ENCODE measurements around the gene NUTM2B. TPM values are rescaled to one million over a fixed set of nuclear protein-coding genes. Genes with fewer than 3 reads are reported as not detected.
"Not testable (repeated sequence)": the region's sequence is repeated elsewhere in the genome, so short reads cannot be mapped to it uniquely, and the experiment has no call there.

Gene NUTM2B, protein sequence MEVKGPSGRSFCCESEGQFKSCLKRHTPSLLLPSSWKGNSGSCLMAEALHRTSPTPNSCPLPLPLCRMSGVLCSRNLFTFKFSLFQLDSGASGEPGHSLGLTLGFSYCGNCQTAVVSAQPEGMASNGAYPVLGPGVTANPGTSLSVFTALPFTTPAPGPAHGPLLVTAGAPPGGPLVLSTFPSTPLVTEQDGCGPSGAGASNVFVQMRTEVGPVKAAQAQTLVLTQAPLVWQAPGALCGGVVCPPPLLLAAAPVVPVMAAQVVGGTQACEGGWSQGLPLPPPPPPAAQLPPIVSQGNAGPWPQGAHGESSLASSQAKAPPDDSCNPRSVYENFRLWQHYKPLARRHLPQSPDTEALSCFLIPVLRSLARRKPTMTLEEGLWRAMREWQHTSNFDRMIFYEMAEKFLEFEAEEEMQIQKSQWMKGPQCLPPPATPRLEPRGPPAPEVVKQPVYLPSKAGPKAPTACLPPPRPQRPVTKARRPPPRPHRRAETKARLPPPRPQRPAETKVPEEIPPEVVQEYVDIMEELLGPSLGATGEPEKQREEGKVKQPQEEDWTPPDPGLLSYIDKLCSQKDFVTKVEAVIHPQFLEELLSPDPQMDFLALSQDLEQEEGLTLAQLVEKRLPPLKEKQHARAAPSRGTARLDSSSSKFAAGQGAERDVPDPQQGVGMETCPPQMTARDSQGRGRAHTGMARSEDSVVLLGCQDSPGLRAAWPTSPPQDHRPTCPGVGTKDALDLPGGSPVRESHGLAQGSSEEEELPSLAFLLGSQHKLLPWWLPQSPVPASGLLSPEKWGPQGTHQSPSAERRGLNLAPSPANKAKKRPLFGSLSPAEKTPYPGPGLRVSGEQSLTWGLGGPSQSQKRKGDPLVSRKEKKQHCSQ
- 0.41 and 0.63 TPM in 2 replicates for total RNA-seq (2014; rRNA removed; shearing (Covaris generic))

DNA sequence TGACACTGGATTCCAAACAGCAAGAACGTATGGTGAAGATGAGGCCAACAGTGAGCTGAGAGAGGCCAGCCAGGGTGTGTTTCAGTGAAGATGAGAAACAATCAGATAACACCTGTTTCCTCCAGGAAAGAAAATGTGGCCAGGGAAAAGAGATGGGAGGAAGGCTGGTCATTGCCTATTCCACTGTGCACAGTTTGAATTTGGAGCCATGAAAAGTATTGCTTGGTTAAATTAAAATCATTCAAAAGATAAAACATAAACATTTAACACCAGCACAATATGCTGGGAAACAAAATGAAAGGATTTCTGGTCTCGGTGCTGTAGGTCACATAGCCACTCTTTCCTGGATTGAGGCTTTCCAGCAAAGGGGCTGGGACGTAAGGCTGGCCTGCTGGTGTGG, at the start of gene NUTM2B:
NUTM2B (plus strand) TSS at position 301 of the 400 bp plus-strand sequence. CDS start 383 bp downstream, outside the sequence.
- not testable (repeated sequence) for DNase-seq (ENCODE audit: low spot score)

DNA sequence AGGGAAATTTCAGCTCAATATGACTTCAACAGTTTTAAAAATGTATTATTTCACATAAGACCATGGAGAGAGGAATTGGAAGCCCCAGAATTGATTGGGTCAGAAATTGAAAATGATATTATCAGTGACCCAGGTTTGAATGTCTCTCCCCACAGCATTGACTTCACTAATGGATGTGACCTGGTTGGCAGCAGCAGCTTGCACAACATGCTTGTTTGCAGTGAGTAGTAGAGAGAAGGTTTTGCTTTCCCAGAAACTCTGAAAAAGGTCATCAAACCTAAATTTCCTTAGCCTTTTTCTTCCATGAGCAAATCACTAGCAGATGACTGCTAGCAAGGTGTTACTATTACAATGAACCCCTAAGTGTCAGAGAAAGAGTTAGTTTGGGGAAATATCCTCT, 39.7 kb upstream of the NUTM2B start:
- DNase-seq (ENCODE audit: low spot score), result not testable (repeated sequence)

DNA sequence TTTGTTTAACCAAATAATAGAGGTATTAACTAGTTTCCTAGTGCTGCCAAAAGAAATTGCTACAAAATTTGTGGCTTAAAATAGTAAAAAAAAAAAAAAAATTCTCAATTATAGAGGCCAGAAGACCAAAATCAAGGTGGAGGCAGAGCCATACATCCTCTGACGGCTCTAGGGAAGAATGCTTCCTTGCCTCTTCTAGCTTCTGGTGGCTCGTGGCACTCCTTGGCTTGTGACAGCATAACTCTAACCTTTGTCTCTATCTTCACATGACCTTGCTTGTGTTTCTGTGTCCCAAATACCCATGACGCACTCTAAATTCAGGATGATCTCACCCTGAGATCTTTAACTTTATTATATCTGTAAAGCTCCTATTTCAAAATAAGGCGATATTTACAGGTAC, 38.3 kb upstream of the NUTM2B start:
- DNase-seq (ENCODE audit: low spot score), result not testable (repeated sequence)

DNA sequence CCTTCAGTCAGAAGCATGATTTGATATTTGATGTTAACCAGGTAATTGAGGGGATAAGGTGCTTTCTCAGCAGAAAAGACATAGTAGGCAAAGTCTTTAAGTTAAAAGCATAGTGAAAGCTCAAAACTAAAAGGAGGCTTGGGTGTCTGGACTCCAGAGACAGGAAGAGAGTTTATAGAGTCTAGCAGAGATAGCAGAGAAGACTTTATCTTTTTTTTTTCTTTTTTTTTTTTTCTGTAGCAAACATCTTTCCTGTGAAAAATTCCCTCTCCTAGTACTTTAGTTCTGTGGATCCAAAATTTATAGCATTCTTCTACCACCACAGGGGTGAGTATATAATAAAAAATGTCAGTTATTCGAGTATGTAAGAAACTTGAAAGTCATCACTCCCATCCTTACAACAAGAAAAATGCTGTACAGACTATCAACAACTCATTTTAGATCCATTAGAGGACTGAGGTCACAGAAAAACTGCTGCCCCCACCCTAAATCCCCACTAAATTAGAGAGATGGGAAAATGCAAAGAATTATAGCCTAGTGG, 33.7 kb upstream of the NUTM2B start:
- not testable (repeated sequence) for DNase-seq (ENCODE audit: low spot score)

DNA sequence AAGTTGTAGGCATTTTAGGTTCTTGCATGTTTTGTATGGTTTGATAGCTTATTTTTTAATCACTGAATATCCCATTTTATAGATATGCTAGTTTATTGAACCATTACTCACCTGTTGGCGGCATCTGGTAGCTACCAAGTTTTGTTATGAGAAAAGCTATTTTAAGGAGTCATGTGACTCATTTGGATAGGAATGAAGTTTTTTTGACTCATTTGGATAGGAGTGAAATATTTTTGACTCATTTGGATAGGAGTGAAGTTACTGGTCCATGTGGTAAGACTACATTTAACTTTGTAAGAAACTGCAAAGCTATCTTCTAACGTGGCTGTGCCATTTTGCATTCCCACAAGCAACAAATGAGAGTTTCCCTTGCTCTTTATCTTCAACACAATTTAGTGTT, 28.1 kb upstream of the NUTM2B start:
- not testable (repeated sequence) for DNase-seq (ENCODE audit: low spot score)

DNA sequence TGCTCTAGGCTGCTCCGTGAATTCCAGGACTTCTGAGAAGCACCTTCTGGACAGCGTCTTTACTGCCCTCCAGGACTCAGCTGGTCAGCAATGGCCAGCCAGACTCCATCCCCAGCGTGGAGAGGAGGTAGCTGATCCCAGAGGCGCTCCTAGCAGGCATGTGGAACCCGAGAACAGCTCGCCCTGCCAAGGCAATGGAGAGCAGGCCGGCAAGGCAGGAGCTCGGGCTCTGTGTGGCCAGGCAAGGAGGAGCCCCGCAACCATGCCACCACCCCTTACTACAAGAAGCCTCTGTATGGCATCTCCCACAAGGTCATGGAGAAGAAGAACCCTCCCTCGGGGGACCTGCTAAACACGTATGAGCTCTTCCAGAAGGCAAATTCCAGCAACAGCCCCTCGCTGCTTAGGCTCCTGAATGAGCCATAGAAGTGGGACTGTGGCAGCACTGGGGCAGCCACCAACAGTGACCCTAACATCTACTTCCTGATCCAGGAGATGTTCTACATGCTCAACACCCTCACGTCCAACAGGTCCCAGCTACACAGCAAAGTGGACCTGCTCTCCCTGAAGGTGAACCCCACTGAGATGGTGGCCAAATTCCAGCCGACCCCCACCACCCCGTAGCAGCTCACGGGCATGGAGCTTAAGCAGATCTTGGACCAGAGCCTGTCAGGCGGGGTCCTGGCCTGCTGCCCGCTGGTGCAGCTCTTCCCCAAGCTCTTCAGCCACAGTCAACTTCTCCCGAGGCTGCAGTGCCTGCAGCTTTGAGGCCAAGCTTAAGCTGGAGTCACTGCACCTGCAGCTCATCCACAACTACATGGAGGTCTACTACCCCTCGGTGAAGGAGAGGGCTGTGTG, 19.8 kb upstream of the NUTM2B start:
- not testable (repeated sequence) for DNase-seq (ENCODE audit: low spot score)

DNA sequence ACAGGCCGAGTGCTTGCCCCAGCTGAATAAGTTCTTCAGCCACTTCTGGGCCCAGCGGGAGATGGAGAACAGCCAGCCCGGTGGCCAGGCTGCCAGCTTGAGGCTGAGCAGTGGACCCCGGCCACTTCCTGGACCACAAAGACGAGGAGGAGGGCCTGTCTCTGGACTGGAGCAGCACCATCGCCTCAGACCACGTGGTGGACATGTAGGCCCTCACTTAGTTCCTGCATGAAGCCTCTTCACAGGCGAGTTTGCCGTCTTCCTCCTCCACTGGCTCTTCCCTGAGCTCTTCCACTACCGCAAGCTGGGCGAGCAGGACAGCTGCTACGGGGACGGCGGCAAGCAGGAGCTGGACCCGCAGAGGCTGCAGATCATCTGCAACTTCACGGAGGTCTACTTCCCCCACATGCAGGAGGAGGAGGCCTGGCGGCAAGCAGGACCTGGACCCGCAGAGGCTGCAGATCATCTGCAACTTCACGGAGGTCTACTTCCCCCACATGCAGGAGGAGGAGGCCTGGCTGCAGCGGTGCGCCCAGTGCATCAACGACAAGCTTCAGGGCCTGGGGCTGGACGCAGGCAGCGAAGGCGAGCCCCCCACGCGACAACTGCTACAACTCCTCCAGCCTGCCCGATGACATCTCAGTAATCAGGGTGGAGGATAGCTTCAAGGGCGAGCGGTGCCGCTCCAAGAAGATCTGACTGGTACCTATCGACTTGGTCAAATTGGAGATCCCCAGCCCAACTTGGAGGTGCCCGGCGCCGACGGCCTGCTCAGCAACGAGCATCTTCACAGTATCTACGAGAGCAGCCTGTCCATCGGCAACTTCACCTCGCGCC, 18.9 kb upstream of the NUTM2B start:
- not testable (repeated sequence) for DNase-seq (ENCODE audit: low spot score)

DNA sequence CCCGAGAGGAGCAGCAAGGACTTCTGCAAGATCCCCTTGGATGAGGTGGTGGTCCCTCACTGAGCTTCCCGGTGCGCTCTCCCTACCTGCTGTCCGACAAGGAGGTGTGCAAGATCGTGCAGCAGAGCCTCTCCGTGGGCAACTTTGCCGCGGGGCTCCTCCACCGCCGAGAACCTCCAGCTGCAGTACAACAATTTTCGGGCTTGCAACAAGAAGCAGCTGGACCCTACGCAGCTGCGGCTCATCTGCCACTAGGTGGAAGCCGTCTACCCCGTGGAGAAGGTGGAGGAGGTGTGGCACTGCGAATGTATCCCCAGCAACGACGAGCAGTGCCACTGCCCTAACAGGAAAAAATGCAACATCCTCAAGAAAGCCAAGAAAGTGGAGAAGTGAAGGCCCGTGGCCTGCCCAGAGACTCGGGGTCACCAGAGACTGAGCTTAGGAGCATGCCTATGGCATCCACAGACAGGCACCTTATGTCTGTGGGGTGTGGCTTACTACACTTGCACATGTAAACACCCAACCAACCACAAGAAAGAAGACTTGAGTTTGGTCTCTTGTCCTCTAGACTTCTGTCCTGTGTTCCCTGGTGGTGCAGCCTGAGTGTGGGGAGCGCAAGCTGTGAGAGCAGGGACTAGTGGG, 17.9 kb upstream of the NUTM2B start:
- DNase-seq (ENCODE audit: low spot score), result peak; percentile 60

DNA sequence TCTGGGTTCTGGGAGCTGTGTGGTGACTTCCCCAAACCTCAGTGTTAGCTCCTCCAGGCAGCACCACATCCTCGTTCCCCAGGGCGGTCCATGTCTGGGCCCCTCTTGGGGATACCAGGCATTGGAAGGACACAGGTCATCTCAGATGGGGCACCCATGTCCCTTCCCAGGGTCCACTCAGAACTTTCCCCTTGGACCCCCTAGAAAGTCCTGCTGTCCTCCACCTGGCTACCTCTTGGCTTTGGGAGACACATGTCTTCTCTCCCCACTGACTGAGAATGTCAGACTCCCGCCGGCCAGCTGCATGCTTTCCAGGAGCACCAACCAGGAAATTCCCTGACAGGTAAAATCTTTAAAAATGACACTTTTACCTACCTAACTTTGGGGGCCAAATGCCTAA, 16.4 kb upstream of the NUTM2B start:
- not testable (repeated sequence) for DNase-seq (ENCODE audit: low spot score)

DNA sequence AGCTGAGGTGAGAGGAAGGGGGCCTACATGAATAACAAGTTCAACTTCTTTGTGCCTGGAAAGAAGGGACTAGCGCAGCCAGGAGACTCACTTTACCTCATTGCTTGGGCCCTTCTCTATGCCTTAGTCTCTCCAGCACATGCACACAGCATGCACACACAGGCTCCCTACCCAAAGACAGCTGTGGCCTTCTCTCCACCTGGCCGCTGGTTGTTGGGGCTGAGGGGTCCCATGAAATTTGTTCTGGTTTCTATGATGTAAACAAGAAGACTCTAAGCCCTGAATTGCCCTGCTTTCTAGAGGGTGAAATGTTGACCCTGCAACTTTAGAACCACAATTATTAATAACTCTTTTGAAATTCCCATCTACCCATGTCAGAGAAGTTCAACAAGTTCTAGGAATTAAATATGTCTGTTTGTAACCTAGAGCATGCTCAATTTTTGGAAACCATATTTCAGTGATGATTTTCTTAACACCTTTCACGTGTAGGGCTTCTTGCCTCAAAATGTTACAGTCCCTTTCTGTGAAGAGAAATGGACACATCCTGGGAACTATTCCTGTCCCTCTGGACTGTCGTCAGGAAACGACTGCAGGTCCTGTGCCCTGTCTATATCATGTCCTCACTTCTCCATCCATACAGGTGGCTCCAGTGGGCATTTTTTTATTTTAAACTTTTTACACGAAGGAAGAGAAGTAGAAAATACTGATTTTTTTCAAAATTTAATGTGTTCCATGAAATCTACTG, 15.4 kb upstream of the NUTM2B start:
- not testable (repeated sequence) for DNase-seq (ENCODE audit: low spot score)

DNA sequence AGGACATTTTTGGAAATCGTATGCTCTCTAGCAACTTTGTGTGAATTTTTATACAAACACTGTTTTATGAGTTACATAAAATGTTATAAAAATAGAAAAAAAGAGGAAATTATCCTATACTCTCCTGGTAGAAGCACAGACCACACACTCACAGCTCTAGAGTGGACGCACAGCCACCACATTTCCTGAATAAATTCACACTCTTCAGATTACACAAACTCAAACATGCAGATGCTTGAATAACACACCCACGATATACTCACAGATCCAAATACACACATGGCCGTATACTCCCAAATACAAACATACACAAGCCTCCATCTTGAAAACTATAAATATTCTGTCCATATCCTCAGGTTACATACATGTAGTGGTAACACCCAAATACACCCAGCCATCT, 14.2 kb upstream of the NUTM2B start:
- not testable (repeated sequence) for DNase-seq (ENCODE audit: low spot score)

DNA sequence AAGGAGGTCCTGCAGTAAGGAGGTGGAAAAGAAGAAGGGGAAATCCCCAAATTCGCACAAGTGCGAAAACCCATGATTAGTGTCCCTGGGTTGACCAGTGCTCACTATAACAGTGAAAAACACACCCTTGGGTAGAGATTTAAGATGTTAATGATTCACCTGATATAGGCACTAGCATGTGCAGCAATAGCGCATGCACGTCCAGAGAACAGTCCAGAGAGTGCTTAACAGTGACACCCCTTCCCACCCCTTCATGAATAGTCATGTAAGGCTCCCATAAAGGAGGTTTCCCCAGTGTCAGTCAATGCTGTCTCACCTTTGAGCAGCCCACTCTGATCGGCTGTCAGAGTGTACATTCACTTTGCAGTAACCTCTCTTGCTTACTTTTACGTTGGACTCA, 6.4 kb upstream of the NUTM2B start:
- not testable (repeated sequence) for DNase-seq (ENCODE audit: low spot score)

DNA sequence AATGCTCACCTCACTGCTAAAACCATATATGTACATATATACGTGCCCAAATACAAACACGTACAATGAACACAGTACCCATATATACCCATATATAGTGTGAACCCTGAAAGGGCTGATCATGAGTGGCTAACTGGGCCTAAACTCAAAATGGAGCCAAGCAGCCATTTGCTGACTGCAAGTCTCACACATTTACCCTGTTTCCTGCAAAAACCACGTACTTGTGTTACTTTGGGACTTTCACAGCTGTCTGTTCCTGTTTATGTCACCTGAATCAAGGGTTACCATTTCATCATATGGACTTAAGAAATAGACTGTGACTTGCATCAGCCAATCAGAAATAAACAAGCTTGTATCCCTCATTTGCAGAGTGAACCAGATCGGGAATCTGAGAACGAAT, 5.9 kb upstream of the NUTM2B start:
- DNase-seq (ENCODE audit: low spot score), result not testable (repeated sequence)

DNA sequence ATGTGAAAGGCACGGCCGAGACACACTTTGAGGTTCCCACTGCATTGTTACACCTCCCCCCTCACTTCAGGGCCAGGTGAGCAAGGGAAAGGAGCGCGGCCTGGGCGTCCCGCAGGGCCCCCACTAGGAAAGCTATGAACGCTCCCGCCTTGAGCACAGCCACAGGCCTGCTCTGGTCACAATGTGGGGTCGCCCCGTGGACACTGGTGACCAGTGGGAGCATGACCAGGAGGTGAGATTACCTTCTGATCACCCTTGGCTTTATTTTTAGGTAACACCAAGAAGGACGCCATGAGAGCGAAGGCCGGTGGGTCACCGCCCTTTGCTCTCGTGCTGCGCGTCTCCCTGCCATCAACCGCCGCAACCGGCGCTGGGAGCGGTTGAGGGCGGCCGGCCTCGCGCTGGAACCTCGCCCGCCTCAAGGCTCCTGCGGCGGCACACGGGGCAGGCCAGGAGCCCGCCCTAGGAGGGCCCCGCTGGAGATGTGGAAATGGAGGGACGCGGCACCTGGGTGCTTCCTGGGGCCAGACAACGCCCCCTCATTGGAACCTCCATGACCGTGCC, 2.6 kb upstream of the NUTM2B start:
- DNase-seq (ENCODE audit: low spot score), result not testable (repeated sequence)

DNA sequence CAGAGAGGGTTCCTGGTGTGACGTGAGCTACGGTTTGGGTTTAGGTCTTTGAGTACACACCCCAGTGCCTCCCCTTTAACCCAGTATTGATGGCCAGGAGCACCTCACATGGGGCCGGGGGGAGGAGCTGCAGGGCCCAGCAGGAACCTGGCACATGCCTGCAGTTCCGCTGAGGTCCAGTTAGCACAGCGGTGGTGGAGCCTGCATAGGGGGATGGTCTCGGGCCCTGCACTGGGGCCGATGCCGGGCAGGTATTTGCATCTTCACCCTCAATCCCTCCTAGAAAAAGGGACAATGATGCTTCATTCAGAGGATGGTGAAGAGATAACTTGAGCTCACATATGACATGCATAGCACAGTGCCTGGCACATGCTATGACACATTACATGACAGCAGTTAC, 4.0 kb downstream of the NUTM2B start:
- DNase-seq (ENCODE audit: low spot score), result not testable (repeated sequence)

DNA sequence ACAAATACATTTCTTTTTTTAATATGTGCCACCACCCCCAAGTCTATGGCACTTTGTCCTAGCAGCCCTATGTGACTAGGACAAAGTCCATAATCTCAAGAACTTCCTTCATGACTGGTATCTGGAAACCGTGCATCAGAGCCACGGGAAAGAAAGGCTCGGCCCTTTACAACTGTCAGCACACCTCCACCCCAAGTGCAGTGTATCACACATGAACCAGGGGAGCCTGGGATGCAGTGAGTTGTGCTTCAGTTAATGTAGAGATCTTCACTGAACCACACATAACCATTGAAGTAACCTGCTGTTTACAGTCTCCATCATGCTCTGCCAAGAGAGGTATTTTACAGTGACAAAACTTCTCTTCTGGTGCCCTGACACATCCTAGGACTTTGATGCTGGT, 11.9 kb downstream of the NUTM2B start:
- not testable (repeated sequence) for DNase-seq (ENCODE audit: low spot score)

DNA sequence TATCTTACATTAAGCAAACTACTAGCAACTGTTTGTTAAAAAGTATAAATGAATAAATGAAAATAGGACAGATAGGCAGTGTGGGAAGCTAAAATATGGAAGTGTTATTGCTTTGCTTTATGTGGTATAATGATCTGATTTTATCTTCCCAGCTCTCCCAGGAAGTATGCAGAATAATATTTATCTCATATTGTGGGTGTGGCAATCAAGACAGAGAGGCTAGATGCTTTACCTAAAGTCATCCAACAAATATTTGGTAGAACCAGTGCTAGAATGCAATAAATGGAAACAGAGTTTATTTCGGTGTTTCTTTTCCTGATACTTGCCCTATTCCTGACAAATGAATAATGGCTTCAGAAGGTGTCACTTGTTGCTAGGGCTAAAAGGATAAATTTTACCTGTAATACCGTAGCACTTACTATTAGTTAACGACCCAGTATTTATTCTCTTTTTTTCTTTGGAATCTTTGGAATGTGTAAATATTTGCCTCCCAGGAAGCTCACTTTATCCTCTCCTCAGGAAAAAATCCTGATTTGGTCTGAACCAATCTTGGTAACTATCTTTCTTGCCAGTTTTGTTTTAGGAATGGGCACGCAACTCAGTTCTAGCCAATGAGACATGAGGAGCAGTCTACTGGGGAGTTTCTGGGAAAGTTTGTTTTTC, 14.0 kb downstream of the NUTM2B start:
- not testable (repeated sequence) for DNase-seq (ENCODE audit: low spot score)

DNA sequence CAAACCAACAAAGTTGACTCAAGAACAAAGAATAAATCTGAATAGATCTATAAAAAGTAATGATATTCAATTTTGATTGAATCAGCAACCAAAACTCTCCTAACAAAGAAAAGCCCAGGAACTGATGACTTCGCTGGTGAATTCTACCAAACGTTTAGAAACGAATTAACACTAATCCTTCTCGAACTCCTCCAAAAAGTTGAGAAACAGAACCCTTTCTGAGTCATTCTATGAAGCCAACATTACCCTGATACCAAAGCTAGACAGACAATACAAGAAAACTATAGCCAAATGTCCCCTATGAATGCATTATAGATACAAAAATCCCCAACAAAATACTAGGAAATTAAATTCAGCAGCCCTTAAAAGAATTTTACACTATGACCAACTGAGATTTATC, 17.0 kb downstream of the NUTM2B start:
- DNase-seq (ENCODE audit: low spot score), result not testable (repeated sequence)
